ENCODE measurements around the gene ZBTB21. TPM values are rescaled to one million over a fixed set of nuclear protein-coding genes. Genes with fewer than 3 reads are reported as not detected.

The ZBTB21 gene
- total and polyA plus RNA-seq, 2 of the 8 experiments (the other 6 are each of a cell fraction or from before 2014, with no cell fraction given) = 3.9 to 17.8 TPM

GRCh38 chr21:42019101-42019605 is 9.0 kb upstream of the ZBTB21 start (continued):
- TF ChIP-seq CHD7 (IDR thresholded peaks at IDR 0.05; ENCODE audit: insufficient replicate concordance, low read length) = no peak
- TF ChIP-seq, protein P1, sequence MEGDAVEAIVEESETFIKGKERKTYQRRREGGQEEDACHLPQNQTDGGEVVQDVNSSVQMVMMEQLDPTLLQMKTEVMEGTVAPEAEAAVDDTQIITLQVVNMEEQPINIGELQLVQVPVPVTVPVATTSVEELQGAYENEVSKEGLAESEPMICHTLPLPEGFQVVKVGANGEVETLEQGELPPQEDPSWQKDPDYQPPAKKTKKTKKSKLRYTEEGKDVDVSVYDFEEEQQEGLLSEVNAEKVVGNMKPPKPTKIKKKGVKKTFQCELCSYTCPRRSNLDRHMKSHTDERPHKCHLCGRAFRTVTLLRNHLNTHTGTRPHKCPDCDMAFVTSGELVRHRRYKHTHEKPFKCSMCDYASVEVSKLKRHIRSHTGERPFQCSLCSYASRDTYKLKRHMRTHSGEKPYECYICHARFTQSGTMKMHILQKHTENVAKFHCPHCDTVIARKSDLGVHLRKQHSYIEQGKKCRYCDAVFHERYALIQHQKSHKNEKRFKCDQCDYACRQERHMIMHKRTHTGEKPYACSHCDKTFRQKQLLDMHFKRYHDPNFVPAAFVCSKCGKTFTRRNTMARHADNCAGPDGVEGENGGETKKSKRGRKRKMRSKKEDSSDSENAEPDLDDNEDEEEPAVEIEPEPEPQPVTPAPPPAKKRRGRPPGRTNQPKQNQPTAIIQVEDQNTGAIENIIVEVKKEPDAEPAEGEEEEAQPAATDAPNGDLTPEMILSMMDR (IDR thresholded peaks at IDR 0.05; ENCODE audit: control extremely low read depth in 1 of 3, insufficient read depth in 1 of 3, low read depth in 1 of 3, low read length in 3 of 3) = no peak
- TF ChIP-seq SIRT6 (IDR thresholded peaks at IDR 0.05; ENCODE audit: low read length) = no peak
